Endothelial cell of umbilical vein (primary cell): ENCODE measurements around the gene ATOSA. TPM values are rescaled to one million over a fixed set of nuclear protein-coding genes. Genes with fewer than 3 reads are reported as not detected.

Experiments used
- BruUV-seq: library from RNA; stranded (reverse); fragments of 400-500 nt; replicated peaks from 2 replicates; lab custom pipeline; 2021; lab: Mats Ljungman, UMichigan
- CTCF ChIA-PET: fragments of 300-600, 350-600 bp; sonication (Branson Sonifier 250); formaldehyde crosslinking; loops from one replicate; lab custom pipeline; 2021; ENCODE audit warnings: antibody characterized with exemption, inconsistent platforms; lab: Charles Lee
- POLR2A ChIA-PET: fragments of 300-600, 350-600 bp; sonication (Branson Sonifier 250); formaldehyde crosslinking; loops from one replicate; lab custom pipeline; 2021; ENCODE audit warnings: antibody characterized with exemption, inconsistent platforms; lab: Charles Lee
- DNase-seq: peaks from one replicate; pipeline ENCODE4 v3.0.0-alpha.2; 2011; ENCODE audit warnings: low read depth, low spot score
- FAIRE-seq: peaks from 2 replicates; lab custom pipeline; 2011; peaks lifted over from hg19 to GRCh38; lab: Jason Lieb, UNC
- H2AFZ ChIP-seq: 2 replicates; pipeline ENCODE4 v1.6.0; 2012; ENCODE audit warnings: low read depth, low read length, control low read depth, inconsistent platforms
- H3K27ac ChIP-seq: 2 replicates; pipeline ENCODE4 v1.5.1; 2011; ENCODE audit warnings: low read depth, mild to moderate bottlenecking, control low read depth, low read length, moderate library complexity; ENCODE audit not compliant: insufficient read depth
- H3K27me3 ChIP-seq, 2 experiments: 2 replicates each; pipeline versions ENCODE4 v1.6.0 to v1.6.1; 2011; ENCODE audit warnings: low read length in 2 of 2, mixed read lengths in 1 of 2; ENCODE audit not compliant: control insufficient read depth in 2 of 2, insufficient read depth in 2 of 2
- H3K36me3 ChIP-seq, 2 experiments: 2 replicates in 1 of 2; 3 replicates in 1 of 2; pipeline ENCODE4 v1.5.1; 2011; ENCODE audit warnings: low read length in 2 of 2, mild to moderate bottlenecking in 1 of 2, moderate library complexity in 1 of 2; ENCODE audit not compliant: control insufficient read depth in 2 of 2, insufficient read depth in 2 of 2; ENCODE audit errors: extremely low read depth in 1 of 2
- H3K4me1 ChIP-seq: 3 replicates; pipeline ENCODE4 v1.5.1; 2011; ENCODE audit warnings: mild to moderate bottlenecking, low read length; ENCODE audit not compliant: control insufficient read depth, insufficient read depth; ENCODE audit errors: extremely low read depth
- H3K4me2 ChIP-seq: 2 replicates; pipeline ENCODE4 v1.6.1; 2011; ENCODE audit warnings: low read length, control low read depth, mixed read lengths; ENCODE audit not compliant: insufficient read depth
- H3K4me3 ChIP-seq, 3 experiments: fragments of 200-600 bp in 1 of 3; sonication (generic), shearing (Covaris generic) in 1 of 3; replicated peaks in 1 of 3; 2 replicates each; pipeline ENCODE4 v1.5.1; 2011 to 2016; ENCODE audit warnings: control low read depth in 3 of 3, low read length in 3 of 3, mild to moderate bottlenecking in 2 of 3, inconsistent platforms in 1 of 3, low read depth in 1 of 3, moderate library complexity in 1 of 3; ENCODE audit not compliant: insufficient read depth in 1 of 3
- H3K79me2 ChIP-seq: 2 replicates; pipeline ENCODE4 v1.6.0; 2012; ENCODE audit warnings: low read length, inconsistent platforms; ENCODE audit not compliant: control insufficient read depth, insufficient read depth
- H3K9ac ChIP-seq: replicated peaks from 2 replicates; pipeline ENCODE3; 2011; ENCODE audit warnings: low read length, control low read depth; ENCODE audit not compliant: insufficient read depth; ENCODE audit errors: extremely low read depth
- H3K9me1 ChIP-seq: replicated peaks from 3 replicates; pipeline ENCODE4 v1.6.0; 2011; ENCODE audit warnings: mild to moderate bottlenecking, low read length; ENCODE audit not compliant: control insufficient read depth, insufficient read depth; ENCODE audit errors: extremely low read depth
- H3K9me3 ChIP-seq: replicated peaks from 2 replicates; pipeline ENCODE4 v1.5.1; 2012; ENCODE audit warnings: low read length, inconsistent platforms; ENCODE audit not compliant: control insufficient read depth, insufficient read depth
- H4K20me1 ChIP-seq: replicated peaks from 2 replicates; pipeline ENCODE3; 2011; ENCODE audit warnings: mild to moderate bottlenecking, low read length; ENCODE audit not compliant: control insufficient read depth, insufficient read depth; ENCODE audit errors: extremely low read depth
- EZH2 ChIP-seq: IDR thresholded peaks from 2 replicates; pipeline ENCODE4 v1.6.1; 2012; ENCODE audit warnings: borderline replicate concordance, low read depth, mild to moderate bottlenecking, moderate library complexity, low read length, inconsistent platforms; ENCODE audit not compliant: severe bottlenecking
- FOS ChIP-seq: IDR thresholded peaks from 2 replicates; pipeline ENCODE4 v1.6.1; 2011; ENCODE audit warnings: mild to moderate bottlenecking, low read length, moderate library complexity, borderline replicate concordance; ENCODE audit not compliant: insufficient read depth
- GATA2 ChIP-seq: IDR thresholded peaks from 2 replicates; pipeline ENCODE4 v1.7.0; 2011; ENCODE audit warnings: low read depth, mild to moderate bottlenecking, moderate library complexity, mixed read lengths, low read length; ENCODE audit not compliant: insufficient read length, insufficient read depth
- JUN ChIP-seq: IDR thresholded peaks from 2 replicates; pipeline ENCODE4 v1.6.1; 2011; ENCODE audit warnings: borderline replicate concordance, low read depth; ENCODE audit not compliant: insufficient read length, insufficient read depth
- MYC ChIP-seq: IDR thresholded peaks from one replicate; pipeline ENCODE4 v1.6.1; 2011; ENCODE audit warnings: mild to moderate bottlenecking, low read depth, low read length
- POLR2A ChIP-seq: IDR thresholded peaks from 2 replicates; pipeline ENCODE4 v1.6.1; 2012; ENCODE audit warnings: low read depth, mild to moderate bottlenecking, control low read depth, low read length
- POLR2AphosphoS5 ChIP-seq: IDR thresholded peaks from 2 replicates; pipeline ENCODE4 v1.6.1; 2012; ENCODE audit warnings: low read depth, mild to moderate bottlenecking, control low read depth, low read length, moderate library complexity; ENCODE audit not compliant: insufficient read depth
- dilution Hi-C: fragments of 300-500 bp; cut with MboI; formaldehyde crosslinking; loops from one replicate; pipeline ENCODE4 v1.15.0; 2019; ENCODE audit warnings: low sequenced_read_pairs; ENCODE audit not compliant: extremely low pct_ligation_motif_present
- intact Hi-C: fragments of 100-400 bp; cut with micrococcal nuclease; formaldehyde crosslinking; loops from one replicate; pipeline ENCODE4 v1.10.0; 2022
- polyA plus RNA-seq, 4 experiments: library from polyadenylated mRNA; depleted of rRNA in 3 of 4; stranded (reverse) in 3 of 4; unstranded in 1 of 4; fragments of >200 nt; gene quantifications; 2 replicates each; pipeline versions ENCODE4 v1.2.1 to v1.2.3, GENCODE V29; 2011 to 2012; ENCODE audit warnings: missing spikeins in 1 of 4
- total RNA-seq: library from RNA; stranded (reverse); gene quantifications from 2 replicates; pipeline ENCODE4 v1.2.3, GENCODE V29; 2021
- TF ChIP-seq, protein P1 (sequence below), 2 donors: IDR thresholded peaks; 1 replicate in 1 of 2; 2 replicates in 1 of 2; pipeline ENCODE4 v1.5.1; 2011; ENCODE audit warnings: low read length in 2 of 2, mild to moderate bottlenecking in 2 of 2, moderate library complexity in 2 of 2, control low read depth in 1 of 2, inconsistent platforms in 1 of 2, low read depth in 1 of 2; ENCODE audit not compliant: insufficient read depth in 1 of 2; ENCODE audit errors: extremely low read depth in 1 of 2
- TF ChIP-seq, protein P2 (sequence below): IDR thresholded peaks from 2 replicates; pipeline ENCODE4 v1.6.1; 2011; ENCODE audit not compliant: insufficient read depth, insufficient read length

Gene ATOSA
- total and polyA plus RNA-seq, 2 donors (not counting 3 experiments of a cell fraction or from before 2014, with no cell fraction given), result 19.4 to 41.1 TPM

DNA sequence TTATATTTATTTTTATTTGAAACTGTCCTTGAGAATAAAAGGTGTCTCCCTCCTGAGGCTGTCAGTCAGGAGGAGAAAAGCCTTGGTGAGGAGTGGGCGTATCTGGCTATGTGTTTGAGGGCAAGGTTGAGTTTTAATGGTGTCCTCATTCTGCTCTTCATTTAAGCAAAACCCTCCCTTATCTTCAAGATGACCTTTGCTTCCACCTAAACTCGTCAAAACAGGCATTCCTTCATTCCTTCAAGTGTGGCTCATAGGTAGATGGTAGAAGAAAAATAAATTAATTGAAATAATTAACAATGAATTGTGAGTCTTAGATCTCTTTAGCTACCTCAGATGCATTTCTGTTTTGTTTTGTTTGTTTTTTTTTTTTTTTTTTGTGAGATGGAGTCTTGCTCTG, 39.4 kb upstream of the ATOSA start:
- no peak overlapping the region for H3K4me2 ChIP-seq
- no peaks in the 10 kb centered on the region for H3K9me3 ChIP-seq
- intact Hi-C loops, result no loop called here
- no peak overlapping the region for H2AFZ ChIP-seq
- no peaks in the 10 kb centered on the region for H3K79me2 ChIP-seq
- H3K4me1 ChIP-seq, result peaks cover 3% of the 10 kb centered on the region
- no peak overlapping the region for H3K4me3 ChIP-seq
- no peaks in the 10 kb centered on the region for H3K9me1 ChIP-seq
- no peak overlapping the region for H3K9ac ChIP-seq
- peaks cover 0 to 6% of the 10 kb centered on the region in 2 experiments for H3K27me3 ChIP-seq
- H4K20me1 ChIP-seq, result no peaks in the 10 kb centered on the region
- dilution Hi-C loops, result no loop called here
- no peak for DNase-seq
- ChIA-PET POLR2A (no interaction called here), CTCF (interaction anchor here (1.7 kb wide), 1 partner anchor 8 kb away, joined by 6 read pairs; no protein-coding TSS in a partner anchor)
- H3K36me3 ChIP-seq, result no peaks in the 10 kb centered on the region
- TF ChIP-seq GATA2 (no peak), MYC (no peak), FOS (no peak), POLR2AphosphoS5 (no peak)
- FAIRE-seq, result no peak
- H3K27ac ChIP-seq, result no peak overlapping the region
- BruUV-seq, result no TSS peak

DNA sequence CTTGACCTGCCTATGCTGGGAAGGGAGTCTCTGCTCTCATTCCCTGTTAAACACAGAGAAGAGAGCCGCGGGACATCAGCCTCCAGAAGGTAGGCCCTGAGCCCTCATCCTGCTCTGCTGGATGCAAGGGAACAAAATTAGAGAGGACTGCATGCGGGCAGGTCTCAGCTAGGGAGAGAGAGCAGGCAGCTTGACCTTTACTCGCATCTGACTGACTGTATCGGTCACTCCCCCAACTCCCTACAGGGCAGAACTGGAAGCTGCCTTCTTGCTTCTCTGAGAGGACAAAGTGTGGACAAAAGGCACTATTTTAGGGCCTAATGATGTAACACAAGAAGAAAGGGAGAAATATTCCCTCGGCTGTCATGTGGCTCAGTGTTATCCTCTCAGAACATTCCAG, 38.7 kb upstream of the ATOSA start:
- no peak overlapping the region for H3K4me3 ChIP-seq
- intact Hi-C loops (no loop called here), dilution Hi-C loops (no loop called here)
- CTCF ChIA-PET, result interaction anchor here (1.7 kb wide), 1 partner anchor 9 kb away, joined by 6 read pairs; no protein-coding TSS in a partner anchor
- H3K9ac ChIP-seq, result no peak overlapping the region
- FAIRE-seq, result no peak
- no peak for DNase-seq
- no TSS peak for BruUV-seq
- H3K9me1 ChIP-seq, result no peaks in the 10 kb centered on the region
- H3K4me1 ChIP-seq, result peaks cover 3% of the 10 kb centered on the region
- POLR2A ChIA-PET, result no interaction called here
- no peak overlapping the region for H2AFZ ChIP-seq
- H3K79me2 ChIP-seq, result no peaks in the 10 kb centered on the region
- H3K27me3 ChIP-seq, result peaks cover 0 to 6% of the 10 kb centered on the region in 2 experiments
- H3K9me3 ChIP-seq, result no peaks in the 10 kb centered on the region
- no peaks in the 10 kb centered on the region for H3K36me3 ChIP-seq
- no peak for TF ChIP-seq GATA2
- TF ChIP-seq POLR2AphosphoS5, result no peak
- no peak for TF ChIP-seq JUN
- no peak for TF ChIP-seq MYC
- no peak for TF ChIP-seq POLR2A
- TF ChIP-seq FOS, result no peak
- TF ChIP-seq, protein P1, sequence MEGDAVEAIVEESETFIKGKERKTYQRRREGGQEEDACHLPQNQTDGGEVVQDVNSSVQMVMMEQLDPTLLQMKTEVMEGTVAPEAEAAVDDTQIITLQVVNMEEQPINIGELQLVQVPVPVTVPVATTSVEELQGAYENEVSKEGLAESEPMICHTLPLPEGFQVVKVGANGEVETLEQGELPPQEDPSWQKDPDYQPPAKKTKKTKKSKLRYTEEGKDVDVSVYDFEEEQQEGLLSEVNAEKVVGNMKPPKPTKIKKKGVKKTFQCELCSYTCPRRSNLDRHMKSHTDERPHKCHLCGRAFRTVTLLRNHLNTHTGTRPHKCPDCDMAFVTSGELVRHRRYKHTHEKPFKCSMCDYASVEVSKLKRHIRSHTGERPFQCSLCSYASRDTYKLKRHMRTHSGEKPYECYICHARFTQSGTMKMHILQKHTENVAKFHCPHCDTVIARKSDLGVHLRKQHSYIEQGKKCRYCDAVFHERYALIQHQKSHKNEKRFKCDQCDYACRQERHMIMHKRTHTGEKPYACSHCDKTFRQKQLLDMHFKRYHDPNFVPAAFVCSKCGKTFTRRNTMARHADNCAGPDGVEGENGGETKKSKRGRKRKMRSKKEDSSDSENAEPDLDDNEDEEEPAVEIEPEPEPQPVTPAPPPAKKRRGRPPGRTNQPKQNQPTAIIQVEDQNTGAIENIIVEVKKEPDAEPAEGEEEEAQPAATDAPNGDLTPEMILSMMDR (IDR thresholded peaks at IDR 0.05; ENCODE audit: extremely low read depth in 1 of 2, insufficient read depth in 1 of 2, low read depth in 1 of 2, low read length in 2 of 2), result no peak
- TF ChIP-seq EZH2, result no peak
- TF ChIP-seq, protein P2, sequence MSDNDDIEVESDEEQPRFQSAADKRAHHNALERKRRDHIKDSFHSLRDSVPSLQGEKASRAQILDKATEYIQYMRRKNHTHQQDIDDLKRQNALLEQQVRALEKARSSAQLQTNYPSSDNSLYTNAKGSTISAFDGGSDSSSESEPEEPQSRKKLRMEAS, result no peak
- H4K20me1 ChIP-seq, result no peaks in the 10 kb centered on the region
- no peak overlapping the region for H3K4me2 ChIP-seq
- no peak overlapping the region for H3K27ac ChIP-seq
